Mesothelial cell of epicardium (in vitro differentiated cells): Measurements from ENCODE around the gene ARFGEF3. TPM values are rescaled to one million over a fixed set of nuclear protein-coding genes. Genes with fewer than 3 reads are reported as not detected.

ENCODE experiments used
- DNase-seq, 2 experiments: peaks; one replicate each; pipeline ENCODE4 v3.0.0; 2021; ENCODE audit warnings: low spot score in 2 of 2; ENCODE audit not compliant: unreplicated experiment in 2 of 2
- H3K27ac Mint-ChIP-seq: 2 replicates; pipeline ENCODE4 v1.8.0; 2021; ENCODE audit warnings: mixed read lengths
- H3K27me3 Mint-ChIP-seq: 2 replicates; pipeline ENCODE4 v1.8.0; 2021; ENCODE audit warnings: low read depth, mixed read lengths
- H3K36me3 Mint-ChIP-seq: 2 replicates; pipeline ENCODE4 v1.8.0; 2021; ENCODE audit warnings: mixed read lengths
- H3K4me1 Mint-ChIP-seq: 2 replicates; pipeline ENCODE4 v1.8.0; 2021; ENCODE audit warnings: mixed read lengths
- H3K4me3 Mint-ChIP-seq: 2 replicates; pipeline ENCODE4 v1.8.0; 2021; ENCODE audit warnings: mild to moderate bottlenecking, moderate library complexity, mixed read lengths
- H3K9me3 Mint-ChIP-seq: 2 replicates; pipeline ENCODE4 v1.8.0; 2021; ENCODE audit warnings: mixed read lengths
- total RNA-seq: library from RNA; stranded (reverse); gene quantifications from 3 replicates; pipeline ENCODE4 v1.2.1, GENCODE V29; 2021
- TF ChIP-seq, protein P1 (sequence below): fragments of 200-600 bp; sonication (generic); IDR thresholded peaks from one replicate; pipeline ENCODE4 v1.5.0; 2021; ENCODE audit warnings: antibody characterized with exemption; ENCODE audit not compliant: unreplicated experiment

The ARFGEF3 gene
- total RNA-seq, 1 donor from 2014 or later = 6.1 TPM

GRCh38 chr6:138184230-138184629, 22.5 kb downstream of the ARFGEF3 start:
- TF ChIP-seq, protein P1, sequence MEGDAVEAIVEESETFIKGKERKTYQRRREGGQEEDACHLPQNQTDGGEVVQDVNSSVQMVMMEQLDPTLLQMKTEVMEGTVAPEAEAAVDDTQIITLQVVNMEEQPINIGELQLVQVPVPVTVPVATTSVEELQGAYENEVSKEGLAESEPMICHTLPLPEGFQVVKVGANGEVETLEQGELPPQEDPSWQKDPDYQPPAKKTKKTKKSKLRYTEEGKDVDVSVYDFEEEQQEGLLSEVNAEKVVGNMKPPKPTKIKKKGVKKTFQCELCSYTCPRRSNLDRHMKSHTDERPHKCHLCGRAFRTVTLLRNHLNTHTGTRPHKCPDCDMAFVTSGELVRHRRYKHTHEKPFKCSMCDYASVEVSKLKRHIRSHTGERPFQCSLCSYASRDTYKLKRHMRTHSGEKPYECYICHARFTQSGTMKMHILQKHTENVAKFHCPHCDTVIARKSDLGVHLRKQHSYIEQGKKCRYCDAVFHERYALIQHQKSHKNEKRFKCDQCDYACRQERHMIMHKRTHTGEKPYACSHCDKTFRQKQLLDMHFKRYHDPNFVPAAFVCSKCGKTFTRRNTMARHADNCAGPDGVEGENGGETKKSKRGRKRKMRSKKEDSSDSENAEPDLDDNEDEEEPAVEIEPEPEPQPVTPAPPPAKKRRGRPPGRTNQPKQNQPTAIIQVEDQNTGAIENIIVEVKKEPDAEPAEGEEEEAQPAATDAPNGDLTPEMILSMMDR = no peak
- Mint-ChIP-seq H3K36me3 (no peaks in the 10 kb centered on the region), H3K4me3 (no peak overlapping the region), H3K27me3 (peaks cover 6% of the 10 kb centered on the region), H3K9me3 (no peaks in the 10 kb centered on the region), H3K27ac (no peak overlapping the region), H3K4me1 (peaks cover 31% of the 10 kb centered on the region)
- no peak for DNase-seq

DNA sequence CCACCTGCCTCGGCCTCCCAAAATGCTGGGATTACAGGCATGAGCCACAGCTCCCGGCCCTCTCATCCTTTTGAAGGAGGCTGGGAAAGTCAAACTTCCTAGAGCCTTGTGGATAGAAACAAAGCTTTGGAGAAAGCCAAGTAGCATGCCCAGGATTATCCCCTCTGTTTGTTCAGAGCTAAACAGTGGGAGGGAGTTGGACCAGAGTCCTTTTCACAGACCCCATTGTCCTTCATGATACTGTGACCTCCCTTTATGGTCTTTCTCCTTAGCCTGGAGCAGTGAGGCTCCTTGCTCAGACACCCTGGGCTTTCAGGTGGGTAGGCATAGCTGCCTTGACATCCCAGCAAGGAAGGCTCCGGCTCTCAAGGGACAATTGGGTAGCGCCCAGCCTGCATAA, 25.4 kb downstream of the ARFGEF3 start:
- H3K9me3 Mint-ChIP-seq = no peaks in the 10 kb centered on the region
- DNase-seq = no peak
- no peak overlapping the region for H3K4me3 Mint-ChIP-seq
- TF ChIP-seq, protein P1 = no peak
- no peaks in the 10 kb centered on the region for H3K36me3 Mint-ChIP-seq
- peaks cover 2% of the 10 kb centered on the region for H3K27me3 Mint-ChIP-seq
- no peak overlapping the region for H3K27ac Mint-ChIP-seq
- peaks cover 29% of the 10 kb centered on the region for H3K4me1 Mint-ChIP-seq

GRCh38 chr6:138188278-138188941, 26.7 kb downstream of the ARFGEF3 start:
- no peak for DNase-seq
- Mint-ChIP-seq H3K27me3 (peaks cover 2% of the 10 kb centered on the region), H3K4me3 (no peak overlapping the region), H3K4me1 (peaks cover 17% of the 10 kb centered on the region), H3K36me3 (no peaks in the 10 kb centered on the region), H3K9me3 (no peaks in the 10 kb centered on the region), H3K27ac (peak overlapping the region; percentile 28)
- TF ChIP-seq, protein P1 = no peak

- Mint-ChIP-seq H3K27me3 (peaks cover 2% of the 10 kb centered on the region), H3K9me3 (no peaks in the 10 kb centered on the region), H3K36me3 (no peaks in the 10 kb centered on the region), H3K27ac (no peak overlapping the region), H3K4me1 (peaks cover 7% of the 10 kb centered on the region), H3K4me3 (no peak overlapping the region)
- no peak for DNase-seq
- TF ChIP-seq, protein P1 = no peak
Measured at GRCh38 chr6:138194287-138194686, 32.5 kb downstream of the ARFGEF3 start.

DNA sequence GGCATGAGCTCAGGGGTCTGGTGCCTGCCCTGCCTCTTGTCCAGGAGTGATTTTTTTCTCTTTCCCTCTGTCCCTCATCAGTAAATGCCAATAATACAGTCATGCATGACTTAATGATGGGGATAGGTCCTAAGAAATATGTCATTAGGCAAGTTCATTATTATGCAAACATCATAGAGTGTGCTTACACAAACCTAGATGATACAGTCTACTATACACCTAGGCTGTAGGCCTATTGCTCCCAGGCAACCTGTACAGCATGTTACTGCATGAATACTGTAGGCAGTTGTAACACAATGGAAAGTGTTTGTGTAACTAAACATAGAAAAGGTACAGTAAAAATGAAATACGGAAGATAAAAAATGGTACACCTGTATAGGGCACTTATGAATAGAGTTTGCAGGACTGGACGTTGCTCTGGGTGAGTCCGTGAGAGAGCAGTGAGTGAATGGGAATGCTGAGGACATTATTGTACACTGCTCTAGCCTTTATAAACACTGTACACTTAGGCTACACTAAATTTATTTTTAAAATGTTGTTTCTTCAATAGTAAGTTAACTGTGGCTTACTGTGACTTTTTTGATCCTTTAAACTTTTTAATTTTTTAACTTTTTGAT, 34.5 kb downstream of the ARFGEF3 start:
- Mint-ChIP-seq H3K4me1 (peaks cover 5% of the 10 kb centered on the region), H3K9me3 (peaks cover 13% of the 10 kb centered on the region), H3K4me3 (no peak overlapping the region), H3K27me3 (peaks cover 2% of the 10 kb centered on the region), H3K36me3 (peaks cover 6% of the 10 kb centered on the region), H3K27ac (no peak overlapping the region)
- DNase-seq = no peak
- TF ChIP-seq, protein P1 = no peak
